Measurements from ENCODE around the gene SCARB1.

Gene SCARB1

DNA sequence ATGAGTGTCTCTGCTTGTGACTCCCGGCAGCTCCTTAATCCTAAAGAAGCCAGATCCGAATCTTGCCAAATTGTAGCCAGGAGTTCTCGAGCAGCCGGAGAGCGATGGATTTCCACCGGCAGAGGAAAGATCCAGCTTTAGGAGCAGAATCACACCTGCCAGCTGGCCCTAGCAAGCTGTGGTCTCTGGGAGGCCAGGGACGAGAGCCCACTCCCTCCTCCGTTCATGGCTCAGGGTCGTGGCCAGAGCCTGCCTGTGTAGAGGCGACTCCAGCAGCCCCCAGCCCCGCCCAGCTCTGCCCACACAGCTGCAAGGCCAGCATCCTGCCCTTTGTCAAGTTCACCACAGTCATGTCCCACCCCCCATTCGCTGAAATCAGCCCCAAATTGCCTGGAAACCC lies 121.0 kb downstream of the SCARB1 start:
- ChIA-PET CTCF (interaction anchor here (1.0 kb wide), 1 partner anchor 22 kb away, joined by 3 read pairs; no protein-coding TSS in a partner anchor), POLR2A (ENCODE audit: low non-redundant PET) (interaction anchor here (0.6 kb wide), 1 partner anchor 751 kb away, joined by 3 read pairs; no protein-coding TSS in a partner anchor)
- DNase-seq (ENCODE audit: low spot score) = no peak
- H3K27ac ChIP-seq = no peak overlapping the region
- TF ChIP-seq, protein P1, sequence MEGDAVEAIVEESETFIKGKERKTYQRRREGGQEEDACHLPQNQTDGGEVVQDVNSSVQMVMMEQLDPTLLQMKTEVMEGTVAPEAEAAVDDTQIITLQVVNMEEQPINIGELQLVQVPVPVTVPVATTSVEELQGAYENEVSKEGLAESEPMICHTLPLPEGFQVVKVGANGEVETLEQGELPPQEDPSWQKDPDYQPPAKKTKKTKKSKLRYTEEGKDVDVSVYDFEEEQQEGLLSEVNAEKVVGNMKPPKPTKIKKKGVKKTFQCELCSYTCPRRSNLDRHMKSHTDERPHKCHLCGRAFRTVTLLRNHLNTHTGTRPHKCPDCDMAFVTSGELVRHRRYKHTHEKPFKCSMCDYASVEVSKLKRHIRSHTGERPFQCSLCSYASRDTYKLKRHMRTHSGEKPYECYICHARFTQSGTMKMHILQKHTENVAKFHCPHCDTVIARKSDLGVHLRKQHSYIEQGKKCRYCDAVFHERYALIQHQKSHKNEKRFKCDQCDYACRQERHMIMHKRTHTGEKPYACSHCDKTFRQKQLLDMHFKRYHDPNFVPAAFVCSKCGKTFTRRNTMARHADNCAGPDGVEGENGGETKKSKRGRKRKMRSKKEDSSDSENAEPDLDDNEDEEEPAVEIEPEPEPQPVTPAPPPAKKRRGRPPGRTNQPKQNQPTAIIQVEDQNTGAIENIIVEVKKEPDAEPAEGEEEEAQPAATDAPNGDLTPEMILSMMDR (conservative IDR thresholded peaks at IDR 0.05; ENCODE audit: low read depth) = no peak

DNA sequence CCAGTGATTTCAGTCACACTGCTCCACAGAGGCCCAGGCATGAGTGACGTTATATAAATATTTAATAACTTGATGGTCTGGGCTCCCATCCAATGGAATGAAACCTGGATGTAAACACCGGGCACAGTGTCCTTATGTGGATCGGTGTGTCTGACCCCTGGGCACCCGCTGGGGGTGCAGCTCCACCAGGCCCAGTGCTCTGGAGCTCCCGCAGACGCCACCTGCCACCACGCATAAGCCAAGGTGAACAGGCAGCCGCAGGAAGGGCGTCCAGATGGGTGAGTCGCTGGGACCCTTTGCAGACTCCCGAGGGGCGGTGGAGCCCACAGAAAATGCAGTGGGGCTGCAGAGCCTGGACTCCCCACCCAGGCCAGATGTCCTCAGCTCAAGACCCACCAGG lies 121.6 kb downstream of the SCARB1 start:
- POLR2A ChIA-PET (ENCODE audit: low non-redundant PET) = interaction anchor here (0.6 kb wide), 1 partner anchor 751 kb away, joined by 3 read pairs; no protein-coding TSS in a partner anchor
- no peak for DNase-seq (ENCODE audit: low spot score)
- CTCF ChIA-PET = interaction anchor here (1.0 kb wide), 1 partner anchor 21 kb away, joined by 3 read pairs; no protein-coding TSS in a partner anchor
- H3K27ac ChIP-seq = no peak overlapping the region
- TF ChIP-seq, protein P1 (conservative IDR thresholded peaks at IDR 0.05; ENCODE audit: low read depth) = no peak

DNA sequence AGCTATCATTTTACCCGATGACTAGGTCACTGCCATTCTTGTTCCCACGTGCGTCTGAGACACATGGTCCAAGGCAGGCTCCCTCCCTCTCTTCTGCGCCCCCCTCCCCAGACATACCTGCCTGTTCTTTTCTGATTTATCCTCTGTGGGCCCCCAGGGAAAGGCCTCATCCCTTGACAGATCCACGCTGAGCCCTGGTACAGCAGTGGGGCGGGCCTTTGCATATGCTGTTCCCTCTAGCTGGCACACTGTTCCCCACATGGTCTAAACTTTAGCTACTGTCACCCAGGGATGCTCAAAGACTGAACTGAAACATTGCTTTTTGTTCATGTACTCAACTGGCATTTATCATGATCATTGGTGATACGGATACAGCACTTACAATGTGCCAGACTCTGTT lies 122.5 kb downstream of the SCARB1 start:
- ChIA-PET POLR2A (ENCODE audit: low non-redundant PET) (no interaction called here), CTCF (interaction anchor here (0.6 to 1.6 kb wide), 3 partner anchors 25 to 140 kb away, joined by 3 to 11 read pairs (median 4); no protein-coding TSS in a partner anchor)
- DNase-seq (ENCODE audit: low spot score) = no peak
- TF ChIP-seq, protein P1 (conservative IDR thresholded peaks at IDR 0.05; ENCODE audit: low read depth) = no peak; the same call in 1 of the 2 replicates
- peak overlapping the region; percentile 65 for H3K27ac ChIP-seq

DNA sequence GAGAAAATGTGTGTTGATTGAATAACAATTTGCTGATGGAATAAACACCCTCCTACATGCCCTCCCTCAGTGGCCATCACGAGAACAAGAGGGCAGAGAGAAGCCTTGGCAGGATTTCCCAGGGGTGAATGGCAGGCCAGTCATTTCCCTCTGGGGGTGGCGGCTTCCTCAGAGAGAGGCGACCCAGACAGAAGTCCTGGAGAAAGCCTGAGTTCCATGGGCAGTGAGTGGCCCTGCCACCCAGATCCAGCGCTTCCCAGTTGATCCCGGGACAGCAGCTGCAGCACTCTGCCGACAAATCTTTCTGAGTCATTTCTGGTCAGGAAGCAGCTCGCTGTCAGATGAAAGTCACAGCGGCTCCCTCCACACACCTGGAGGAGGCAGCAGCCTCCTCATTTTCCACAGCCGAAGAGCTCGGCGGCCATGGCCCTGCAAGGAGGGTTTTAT lies 123.0 kb downstream of the SCARB1 start:
- H3K27ac ChIP-seq = peak overlapping the region; percentile 65
- POLR2A ChIA-PET (ENCODE audit: low non-redundant PET) = no interaction called here
- peak; percentile 49 for DNase-seq (ENCODE audit: low spot score)
- TF ChIP-seq, protein P1 (conservative IDR thresholded peaks at IDR 0.05; ENCODE audit: low read depth) = no peak; the same call in 1 of the 2 replicates
- CTCF ChIA-PET = interaction anchor here (0.6 to 1.6 kb wide), 3 partner anchors 26 to 139 kb away, joined by 3 to 11 read pairs (median 4); no protein-coding TSS in a partner anchor

DNA sequence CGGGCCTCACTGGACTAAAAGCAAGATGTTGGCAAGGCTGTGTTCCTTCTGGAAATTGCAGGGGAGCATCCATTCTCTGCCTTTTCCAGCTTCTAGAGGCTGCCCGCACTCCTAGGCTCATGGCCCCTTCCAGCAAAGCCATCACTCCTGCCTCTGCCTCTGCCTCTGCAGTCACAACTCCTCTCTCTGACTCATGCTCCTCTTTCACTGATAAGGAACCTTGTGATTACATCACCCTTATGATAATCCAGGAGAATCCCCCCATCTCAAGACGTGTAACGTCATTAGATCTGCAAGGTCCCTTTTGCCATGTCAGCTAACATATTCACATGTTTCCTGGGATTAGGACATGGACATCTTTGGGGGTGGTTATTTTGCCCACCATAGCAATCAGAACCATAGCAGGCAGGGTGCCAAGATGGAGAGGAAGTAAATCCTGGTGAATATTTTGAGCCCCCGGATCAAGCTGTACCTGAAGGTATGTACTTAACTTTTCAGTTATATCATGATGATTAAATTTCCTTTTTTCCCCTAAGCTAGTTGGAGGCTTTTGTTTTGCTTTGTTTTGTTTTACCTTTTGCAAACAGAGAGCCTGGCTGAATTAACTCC lies 123.6 kb downstream of the SCARB1 start:
- DNase-seq (ENCODE audit: low spot score) = no peak
- TF ChIP-seq, protein P1 (conservative IDR thresholded peaks at IDR 0.05; ENCODE audit: low read depth) = no peak
- ChIA-PET POLR2A (ENCODE audit: low non-redundant PET) (no interaction called here), CTCF (interaction anchor here (1.2 to 1.6 kb wide), 2 partner anchors 26 to 32 kb away, joined by 4 to 11 read pairs; no protein-coding TSS in a partner anchor)
- H3K27ac ChIP-seq = no peak overlapping the region

DNA sequence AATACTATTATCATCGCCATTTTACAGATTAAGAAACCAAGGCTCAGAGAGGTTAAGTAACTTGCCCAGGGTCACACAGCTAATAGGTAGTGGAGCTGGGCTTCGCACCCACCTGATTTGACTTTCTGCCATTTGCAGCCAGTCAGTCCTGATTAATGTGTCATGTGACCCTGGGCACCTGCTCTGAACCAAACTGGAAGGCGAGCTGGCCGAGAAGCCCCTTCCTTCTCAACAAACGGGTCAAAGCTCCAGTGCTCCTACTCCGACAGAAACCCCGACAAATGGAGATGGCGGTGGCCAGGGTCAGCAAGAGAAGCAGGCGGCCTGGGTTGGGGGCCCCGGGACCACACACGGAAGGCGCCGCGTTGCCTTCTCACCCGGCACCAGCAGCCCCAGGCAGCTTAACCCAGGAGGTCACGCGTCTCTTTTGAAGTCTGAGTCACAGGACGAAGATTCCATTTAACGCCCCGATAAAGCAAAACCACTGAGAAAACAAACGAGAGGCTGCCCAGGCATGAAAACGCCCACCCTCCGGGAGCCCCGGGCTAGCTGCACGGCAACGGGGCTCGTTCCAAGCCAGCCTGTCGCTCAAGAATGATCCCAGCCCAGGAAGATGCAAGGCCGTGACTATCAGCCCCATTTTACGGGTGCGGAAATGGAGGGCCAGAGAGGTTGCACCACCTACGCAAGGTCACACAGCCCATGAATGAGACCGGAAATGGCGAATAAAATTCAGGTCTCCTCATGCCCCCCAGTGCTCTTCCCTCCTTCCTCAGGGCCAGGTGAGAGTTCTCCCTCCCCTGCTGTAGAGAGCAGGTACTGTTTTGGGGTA lies 124.8 kb downstream of the SCARB1 start:
- CTCF ChIA-PET = no interaction called here
- TF ChIP-seq, protein P1 (conservative IDR thresholded peaks at IDR 0.05; ENCODE audit: low read depth) = no peak
- no peak for DNase-seq (ENCODE audit: low spot score)
- H3K27ac ChIP-seq = no peak overlapping the region
- POLR2A ChIA-PET (ENCODE audit: low non-redundant PET) = no interaction called here

Data from RWPE1 (cell line).